HS-5 (cell line): ENCODE results near the gene PPP2R2B.
"Not testable (repeated sequence)": the region's sequence is repeated elsewhere in the genome, so short reads cannot be mapped to it uniquely, and the experiment has no call there.

Source experiments
- DNase-seq: peaks from one replicate; pipeline ENCODE4 v3.0.0-alpha.2; 2012; ENCODE audit warnings: low read depth

PPP2R2B gene

GRCh38 chr5:146744068-146744745, 134.3 kb downstream of the PPP2R2B start:
- peak; percentile 35 for DNase-seq

- DNase-seq = no peak
These were observed 143.5 kb downstream of the PPP2R2B start for GRCh38 chr5:146734936-146735577.

GRCh38 chr5:146732962-146733361, 145.6 kb downstream of the PPP2R2B start:
- DNase-seq = no peak

- DNase-seq = peak; percentile 96
These were observed 146.5 kb downstream of the PPP2R2B start for GRCh38 chr5:146731909-146732659.

- not testable (repeated sequence) for DNase-seq
These were observed 149.8 kb downstream of the PPP2R2B start for GRCh38 chr5:146728746-146729145.

GRCh38 chr5:146726891-146727290, 151.7 kb downstream of the PPP2R2B start:
- no peak for DNase-seq

- DNase-seq = no peak
These were observed 152.5 kb downstream of the PPP2R2B start for GRCh38 chr5:146726020-146726419.

- DNase-seq = no peak
These were observed 153.5 kb downstream of the PPP2R2B start for GRCh38 chr5:146725025-146725424.

GRCh38 chr5:146722361-146722779, 156.2 kb downstream of the PPP2R2B start:
- no peak for DNase-seq

GRCh38 chr5:146721073-146721815, 157.3 kb downstream of the PPP2R2B start:
- DNase-seq = no peak

- DNase-seq = no peak
These were observed 158.4 kb downstream of the PPP2R2B start for GRCh38 chr5:146720107-146720506.

GRCh38 chr5:146719179-146719578, 159.4 kb downstream of the PPP2R2B start:
- DNase-seq = no peak

GRCh38 chr5:146718609-146719008, 159.9 kb downstream of the PPP2R2B start:
- DNase-seq = no peak

GRCh38 chr5:146717951-146718350, 160.6 kb downstream of the PPP2R2B start:
- no peak for DNase-seq

GRCh38 chr5:146716636-146717035, 161.9 kb downstream of the PPP2R2B start:
- DNase-seq = no peak

- DNase-seq = no peak
These were observed 168.2 kb downstream of the PPP2R2B start for GRCh38 chr5:146710348-146710747.

- no peak for DNase-seq
These were observed 171.2 kb downstream of the PPP2R2B start for GRCh38 chr5:146707316-146707715.

- no peak for DNase-seq
These were observed 172.1 kb downstream of the PPP2R2B start for GRCh38 chr5:146706321-146706972.

- no peak for DNase-seq
These were observed 173.4 kb downstream of the PPP2R2B start for GRCh38 chr5:146704949-146705665.

- no peak for DNase-seq
These were observed 174.7 kb downstream of the PPP2R2B start for GRCh38 chr5:146703899-146704298.

GRCh38 chr5:146703499-146703898, 175.1 kb downstream of the PPP2R2B start:
- no peak for DNase-seq
